Endothelial cell of umbilical vein (primary cell): Measurements from ENCODE around the gene HOXD12. TPM values are rescaled to one million over a fixed set of nuclear protein-coding genes. Genes with fewer than 3 reads are reported as not detected.

ENCODE experiments used
- BruUV-seq: library from RNA; stranded (reverse); fragments of 400-500 nt; replicated peaks from 2 replicates; lab custom pipeline; 2021; lab: Mats Ljungman, UMichigan
- CTCF ChIA-PET: fragments of 300-600, 350-600 bp; sonication (Branson Sonifier 250); formaldehyde crosslinking; loops from one replicate; lab custom pipeline; 2021; ENCODE audit warnings: antibody characterized with exemption, inconsistent platforms; lab: Charles Lee
- POLR2A ChIA-PET: fragments of 300-600, 350-600 bp; sonication (Branson Sonifier 250); formaldehyde crosslinking; loops from one replicate; lab custom pipeline; 2021; ENCODE audit warnings: antibody characterized with exemption, inconsistent platforms; lab: Charles Lee
- DNase-seq: peaks from one replicate; pipeline ENCODE4 v3.0.0-alpha.2; 2011; ENCODE audit warnings: low read depth, low spot score
- FAIRE-seq: peaks from 2 replicates; lab custom pipeline; 2011; peaks lifted over from hg19 to GRCh38; lab: Jason Lieb, UNC
- H2AFZ ChIP-seq: 2 replicates; pipeline ENCODE4 v1.6.0; 2012; ENCODE audit warnings: low read depth, low read length, control low read depth, inconsistent platforms
- H3K27ac ChIP-seq: 2 replicates; pipeline ENCODE4 v1.5.1; 2011; ENCODE audit warnings: low read depth, mild to moderate bottlenecking, control low read depth, low read length, moderate library complexity; ENCODE audit not compliant: insufficient read depth
- H3K27me3 ChIP-seq, 2 experiments: 2 replicates each; pipeline versions ENCODE4 v1.6.0 to v1.6.1; 2011; ENCODE audit warnings: low read length in 2 of 2, mixed read lengths in 1 of 2; ENCODE audit not compliant: control insufficient read depth in 2 of 2, insufficient read depth in 2 of 2
- H3K36me3 ChIP-seq, 2 experiments: 2 replicates in 1 of 2; 3 replicates in 1 of 2; pipeline ENCODE4 v1.5.1; 2011; ENCODE audit warnings: low read length in 2 of 2, mild to moderate bottlenecking in 1 of 2, moderate library complexity in 1 of 2; ENCODE audit not compliant: control insufficient read depth in 2 of 2, insufficient read depth in 2 of 2; ENCODE audit errors: extremely low read depth in 1 of 2
- H3K4me1 ChIP-seq: 3 replicates; pipeline ENCODE4 v1.5.1; 2011; ENCODE audit warnings: mild to moderate bottlenecking, low read length; ENCODE audit not compliant: control insufficient read depth, insufficient read depth; ENCODE audit errors: extremely low read depth
- H3K4me2 ChIP-seq: 2 replicates; pipeline ENCODE4 v1.6.1; 2011; ENCODE audit warnings: low read length, control low read depth, mixed read lengths; ENCODE audit not compliant: insufficient read depth
- H3K4me3 ChIP-seq, 3 experiments: fragments of 200-600 bp in 1 of 3; sonication (generic), shearing (Covaris generic) in 1 of 3; replicated peaks in 1 of 3; 2 replicates each; pipeline ENCODE4 v1.5.1; 2011 to 2016; ENCODE audit warnings: control low read depth in 3 of 3, low read length in 3 of 3, mild to moderate bottlenecking in 2 of 3, inconsistent platforms in 1 of 3, low read depth in 1 of 3, moderate library complexity in 1 of 3; ENCODE audit not compliant: insufficient read depth in 1 of 3
- H3K79me2 ChIP-seq: 2 replicates; pipeline ENCODE4 v1.6.0; 2012; ENCODE audit warnings: low read length, inconsistent platforms; ENCODE audit not compliant: control insufficient read depth, insufficient read depth
- H3K9ac ChIP-seq: replicated peaks from 2 replicates; pipeline ENCODE3; 2011; ENCODE audit warnings: low read length, control low read depth; ENCODE audit not compliant: insufficient read depth; ENCODE audit errors: extremely low read depth
- H3K9me1 ChIP-seq: replicated peaks from 3 replicates; pipeline ENCODE4 v1.6.0; 2011; ENCODE audit warnings: mild to moderate bottlenecking, low read length; ENCODE audit not compliant: control insufficient read depth, insufficient read depth; ENCODE audit errors: extremely low read depth
- H3K9me3 ChIP-seq: replicated peaks from 2 replicates; pipeline ENCODE4 v1.5.1; 2012; ENCODE audit warnings: low read length, inconsistent platforms; ENCODE audit not compliant: control insufficient read depth, insufficient read depth
- H4K20me1 ChIP-seq: replicated peaks from 2 replicates; pipeline ENCODE3; 2011; ENCODE audit warnings: mild to moderate bottlenecking, low read length; ENCODE audit not compliant: control insufficient read depth, insufficient read depth; ENCODE audit errors: extremely low read depth
- EZH2 ChIP-seq: IDR thresholded peaks from 2 replicates; pipeline ENCODE4 v1.6.1; 2012; ENCODE audit warnings: borderline replicate concordance, low read depth, mild to moderate bottlenecking, moderate library complexity, low read length, inconsistent platforms; ENCODE audit not compliant: severe bottlenecking
- FOS ChIP-seq: IDR thresholded peaks from 2 replicates; pipeline ENCODE4 v1.6.1; 2011; ENCODE audit warnings: mild to moderate bottlenecking, low read length, moderate library complexity, borderline replicate concordance; ENCODE audit not compliant: insufficient read depth
- GATA2 ChIP-seq: IDR thresholded peaks from 2 replicates; pipeline ENCODE4 v1.7.0; 2011; ENCODE audit warnings: low read depth, mild to moderate bottlenecking, moderate library complexity, mixed read lengths, low read length; ENCODE audit not compliant: insufficient read length, insufficient read depth
- JUN ChIP-seq: IDR thresholded peaks from 2 replicates; pipeline ENCODE4 v1.6.1; 2011; ENCODE audit warnings: borderline replicate concordance, low read depth; ENCODE audit not compliant: insufficient read length, insufficient read depth
- MAX ChIP-seq: IDR thresholded peaks from 2 replicates; pipeline ENCODE4 v1.6.1; 2011; ENCODE audit not compliant: insufficient read depth, insufficient read length
- MYC ChIP-seq: IDR thresholded peaks from one replicate; pipeline ENCODE4 v1.6.1; 2011; ENCODE audit warnings: mild to moderate bottlenecking, low read depth, low read length
- POLR2A ChIP-seq: IDR thresholded peaks from 2 replicates; pipeline ENCODE4 v1.6.1; 2012; ENCODE audit warnings: low read depth, mild to moderate bottlenecking, control low read depth, low read length
- POLR2AphosphoS5 ChIP-seq: IDR thresholded peaks from 2 replicates; pipeline ENCODE4 v1.6.1; 2012; ENCODE audit warnings: low read depth, mild to moderate bottlenecking, control low read depth, low read length, moderate library complexity; ENCODE audit not compliant: insufficient read depth
- dilution Hi-C: fragments of 300-500 bp; cut with MboI; formaldehyde crosslinking; loops from one replicate; pipeline ENCODE4 v1.15.0; 2019; ENCODE audit warnings: low sequenced_read_pairs; ENCODE audit not compliant: extremely low pct_ligation_motif_present
- intact Hi-C: fragments of 100-400 bp; cut with micrococcal nuclease; formaldehyde crosslinking; loops from one replicate; pipeline ENCODE4 v1.10.0; 2022
- polyA plus RNA-seq, 4 experiments: library from polyadenylated mRNA; depleted of rRNA in 3 of 4; stranded (reverse) in 3 of 4; unstranded in 1 of 4; fragments of >200 nt; gene quantifications; 2 replicates each; pipeline versions ENCODE4 v1.2.1 to v1.2.3, GENCODE V29; 2011 to 2012; ENCODE audit warnings: missing spikeins in 1 of 4
- total RNA-seq: library from RNA; stranded (reverse); gene quantifications from 2 replicates; pipeline ENCODE4 v1.2.3, GENCODE V29; 2021
- TF ChIP-seq, protein P1 (sequence below), 2 donors: IDR thresholded peaks; 1 replicate in 1 of 2; 2 replicates in 1 of 2; pipeline ENCODE4 v1.5.1; 2011; ENCODE audit warnings: low read length in 2 of 2, mild to moderate bottlenecking in 2 of 2, moderate library complexity in 2 of 2, control low read depth in 1 of 2, inconsistent platforms in 1 of 2, low read depth in 1 of 2; ENCODE audit not compliant: insufficient read depth in 1 of 2; ENCODE audit errors: extremely low read depth in 1 of 2

Gene HOXD12
- total and polyA plus RNA-seq, 2 donors (not counting 3 experiments of a cell fraction or from before 2014, with no cell fraction given), result not detected

GRCh38 chr2:176130957-176131847 lies 31.6 kb downstream of the HOXD12 start:
- POLR2A ChIA-PET, result interaction anchor here (0.9 to 2.0 kb wide), 3 partner anchors 423 to 506 kb away, joined by 3 to 11 read pairs (median 5); no protein-coding TSS in a partner anchor
- Histone ChIP-seq H3K4me3 (peak overlapping the region; percentile 43 to 93 (median 88)), H3K4me1 (peaks cover 52% of the 10 kb centered on the region), H3K4me2 (peak overlapping the region; percentile 99), H3K9me1 (no peaks in the 10 kb centered on the region), H2AFZ (peak overlapping the region; percentile 80), H4K20me1 (no peaks in the 10 kb centered on the region), H3K79me2 (peaks cover 18% of the 10 kb centered on the region), H3K27me3 (no peaks in the 10 kb centered on the region), H3K27ac (peak overlapping the region; percentile 67), H3K9me3 (no peaks in the 10 kb centered on the region), H3K9ac (peak overlapping the region; percentile 90), H3K36me3 (no peaks in the 10 kb centered on the region)
- dilution Hi-C loops (loop anchor here (25.0 kb wide), 1 partner anchor 506 kb away; no protein-coding TSS in a partner anchor), intact Hi-C loops (loop anchor here (2.0 kb wide), 1 partner anchor 1082 kb away; the partner anchor contains the start of gene HNRNPA3)
- FAIRE-seq (no peak), DNase-seq (peak; percentile 62)
- BruUV-seq, result TSS peak; percentile 66
- no peak for TF ChIP-seq GATA2
- TF ChIP-seq MYC, result no peak
- no peak for TF ChIP-seq MAX
- CTCF ChIA-PET, result interaction anchor here (0.6 to 10.1 kb wide), 18 partner anchors 8 to 1033 kb away, joined by 3 to 458 read pairs (median 5); partner anchors contain the start of gene HOXD9

DNA sequence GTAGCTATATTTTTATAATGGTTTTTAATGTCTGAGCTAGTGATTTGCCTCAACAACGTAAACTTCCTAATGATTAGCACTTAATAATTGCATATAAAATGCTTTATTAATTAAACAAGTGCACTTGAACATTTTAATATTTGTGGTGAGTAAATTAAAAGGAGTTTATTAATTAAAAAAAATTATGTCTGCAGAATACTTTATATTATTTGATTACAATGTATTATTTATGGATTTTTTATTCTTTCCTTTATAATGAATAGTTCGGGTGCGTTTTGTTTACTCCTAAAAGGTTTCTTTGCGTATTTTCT lies 32.2 kb downstream of the HOXD12 start:
- dilution Hi-C loops (loop anchor here (25.0 kb wide), 1 partner anchor 505 kb away; no protein-coding TSS in a partner anchor), intact Hi-C loops (loop anchor here (2.0 kb wide), 1 partner anchor 1081 kb away; the partner anchor contains the start of gene HNRNPA3)
- ChIA-PET CTCF (interaction anchor here (1.0 to 10.1 kb wide), 16 partner anchors 8 to 1033 kb away, joined by 3 to 458 read pairs (median 5); partner anchors contain the start of gene HOXD9), POLR2A (interaction anchor here (0.9 to 2.0 kb wide), 3 partner anchors 422 to 505 kb away, joined by 3 to 11 read pairs (median 5); no protein-coding TSS in a partner anchor)
- H3K9me3 ChIP-seq, result no peaks in the 10 kb centered on the region
- H3K9me1 ChIP-seq, result no peaks in the 10 kb centered on the region
- peak overlapping the region; percentile 43 to 93 (median 88) for H3K4me3 ChIP-seq
- DNase-seq (no peak), FAIRE-seq (no peak)
- BruUV-seq, result no TSS peak
- peak overlapping the region; percentile 99 for H3K4me2 ChIP-seq
- no peak for TF ChIP-seq GATA2
- TF ChIP-seq JUN, result no peak
- TF ChIP-seq FOS, result no peak
- TF ChIP-seq, protein P1, sequence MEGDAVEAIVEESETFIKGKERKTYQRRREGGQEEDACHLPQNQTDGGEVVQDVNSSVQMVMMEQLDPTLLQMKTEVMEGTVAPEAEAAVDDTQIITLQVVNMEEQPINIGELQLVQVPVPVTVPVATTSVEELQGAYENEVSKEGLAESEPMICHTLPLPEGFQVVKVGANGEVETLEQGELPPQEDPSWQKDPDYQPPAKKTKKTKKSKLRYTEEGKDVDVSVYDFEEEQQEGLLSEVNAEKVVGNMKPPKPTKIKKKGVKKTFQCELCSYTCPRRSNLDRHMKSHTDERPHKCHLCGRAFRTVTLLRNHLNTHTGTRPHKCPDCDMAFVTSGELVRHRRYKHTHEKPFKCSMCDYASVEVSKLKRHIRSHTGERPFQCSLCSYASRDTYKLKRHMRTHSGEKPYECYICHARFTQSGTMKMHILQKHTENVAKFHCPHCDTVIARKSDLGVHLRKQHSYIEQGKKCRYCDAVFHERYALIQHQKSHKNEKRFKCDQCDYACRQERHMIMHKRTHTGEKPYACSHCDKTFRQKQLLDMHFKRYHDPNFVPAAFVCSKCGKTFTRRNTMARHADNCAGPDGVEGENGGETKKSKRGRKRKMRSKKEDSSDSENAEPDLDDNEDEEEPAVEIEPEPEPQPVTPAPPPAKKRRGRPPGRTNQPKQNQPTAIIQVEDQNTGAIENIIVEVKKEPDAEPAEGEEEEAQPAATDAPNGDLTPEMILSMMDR (IDR thresholded peaks at IDR 0.05; ENCODE audit: extremely low read depth in 1 of 2, insufficient read depth in 1 of 2, low read depth in 1 of 2, low read length in 2 of 2), result no peak
- TF ChIP-seq MYC, result no peak
- TF ChIP-seq POLR2A, result no peak
- TF ChIP-seq POLR2AphosphoS5, result no peak
- no peak for TF ChIP-seq MAX
- TF ChIP-seq EZH2, result no peak
- no peak overlapping the region for H2AFZ ChIP-seq
- H3K36me3 ChIP-seq, result no peaks in the 10 kb centered on the region
- peak overlapping the region; percentile 90 for H3K9ac ChIP-seq
- peaks cover 52% of the 10 kb centered on the region for H3K4me1 ChIP-seq
- H4K20me1 ChIP-seq, result no peaks in the 10 kb centered on the region
- H3K79me2 ChIP-seq, result peaks cover 23% of the 10 kb centered on the region
- no peaks in the 10 kb centered on the region for H3K27me3 ChIP-seq
- H3K27ac ChIP-seq, result peak overlapping the region; percentile 67
